NB4 (cell line): ENCODE data around the gene D2HGDH.

Experiments
- CTCF ChIP-seq: IDR thresholded peaks from one replicate; pipeline ENCODE4 v1.5.1; 2012; ENCODE audit warnings: low read depth, low read length
- POLR2A ChIP-seq: IDR thresholded peaks from 2 replicates; pipeline ENCODE4 v1.6.1; 2011; ENCODE audit warnings: mild to moderate bottlenecking; ENCODE audit not compliant: insufficient read length; ENCODE audit errors: extremely low read depth

DNA sequence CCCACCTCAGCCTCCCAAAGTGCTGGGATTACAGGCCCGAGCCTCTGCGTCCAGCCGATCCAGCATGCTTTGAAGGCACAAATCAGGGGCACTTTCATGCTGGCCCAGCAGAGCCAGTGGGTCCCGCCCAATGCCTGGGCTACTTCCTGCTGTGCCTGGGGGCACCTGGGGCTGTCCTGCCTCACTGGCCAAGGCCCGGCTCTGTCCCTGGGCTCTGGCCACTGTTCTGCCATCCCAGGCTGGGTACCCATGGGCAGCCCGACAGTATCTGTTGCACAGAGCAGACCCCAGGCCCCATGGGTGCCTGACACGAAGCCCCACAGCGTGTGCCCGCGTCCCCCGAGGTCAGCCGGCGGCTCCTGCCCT is 35.4 kb downstream of the D2HGDH start:
- TF ChIP-seq CTCF, result no peak
- TF ChIP-seq POLR2A, result no peak
